GM10847 (cell line): ENCODE results near the gene SLC22A14.

Experiments used
- POLR2A ChIP-seq: IDR thresholded peaks from 2 replicates; pipeline ENCODE4 v1.6.1; 2011; ENCODE audit not compliant: insufficient read length; ENCODE audit errors: extremely low read depth

The SLC22A14 gene

GRCh38 chr3:38281895-38282686, at the start of gene SLC22A14:
SLC22A14 (plus strand) TSS chr3:38282294; CDS start chr3:38306027, 23,733 bp downstream.
- no peak for TF ChIP-seq POLR2A

- TF ChIP-seq POLR2A, result no peak
Measured at GRCh38 chr3:38232701-38233100, 49.4 kb upstream of the SLC22A14 start.

GRCh38 chr3:38235466-38235865, 46.6 kb upstream of the SLC22A14 start:
- no peak for TF ChIP-seq POLR2A

- TF ChIP-seq POLR2A, result no peak
Measured at GRCh38 chr3:38238416-38239008, 43.6 kb upstream of the SLC22A14 start.

- TF ChIP-seq POLR2A, result no peak
Measured at GRCh38 chr3:38245930-38246329, 36.2 kb upstream of the SLC22A14 start.

- no peak for TF ChIP-seq POLR2A
Measured at GRCh38 chr3:38247366-38248035, 34.6 kb upstream of the SLC22A14 start.

- TF ChIP-seq POLR2A, result no peak
Measured at GRCh38 chr3:38250198-38250597, 31.9 kb upstream of the SLC22A14 start.

DNA sequence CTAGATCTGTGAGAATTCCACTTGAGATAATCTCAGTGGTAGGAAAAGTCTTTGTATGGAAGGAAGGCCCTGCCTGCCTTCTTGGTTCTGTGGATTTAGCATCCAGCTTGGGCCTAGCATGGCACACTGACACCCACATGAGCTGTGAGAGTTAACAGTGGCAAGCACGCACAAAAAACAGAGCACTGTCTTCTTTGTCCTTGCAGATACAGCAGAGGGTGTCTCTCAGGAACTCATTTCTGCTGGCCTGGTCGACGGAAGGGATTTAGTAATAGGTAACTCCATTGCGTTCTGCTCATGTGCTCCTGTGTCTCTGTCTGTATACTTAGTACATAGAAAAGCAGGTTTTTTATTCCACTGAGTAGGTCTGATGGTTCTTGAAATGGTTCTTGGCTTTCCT, 30.9 kb upstream of the SLC22A14 start:
- TF ChIP-seq POLR2A, result no peak

DNA sequence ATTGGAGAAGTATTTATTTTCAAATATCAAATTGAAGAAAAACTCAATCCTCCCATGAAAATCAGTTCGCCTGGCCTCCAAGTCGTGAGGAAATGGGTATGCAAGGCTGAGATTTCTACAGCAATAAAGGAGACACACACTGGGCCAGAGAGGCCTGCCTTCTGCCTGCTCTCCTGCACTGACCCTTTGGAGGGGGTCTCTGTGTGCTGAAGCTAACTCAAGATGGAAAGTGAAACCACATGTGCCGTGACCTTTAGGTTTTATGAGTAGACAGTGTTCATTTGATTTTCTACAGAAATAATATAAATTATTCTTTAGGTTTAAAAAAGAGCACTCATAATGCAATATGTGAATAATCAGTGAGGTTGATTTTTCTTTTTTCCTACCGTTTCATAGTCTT, 28.4 kb upstream of the SLC22A14 start:
- TF ChIP-seq POLR2A, result no peak

GRCh38 chr3:38254872-38255271, 27.2 kb upstream of the SLC22A14 start:
- TF ChIP-seq POLR2A, result no peak

DNA sequence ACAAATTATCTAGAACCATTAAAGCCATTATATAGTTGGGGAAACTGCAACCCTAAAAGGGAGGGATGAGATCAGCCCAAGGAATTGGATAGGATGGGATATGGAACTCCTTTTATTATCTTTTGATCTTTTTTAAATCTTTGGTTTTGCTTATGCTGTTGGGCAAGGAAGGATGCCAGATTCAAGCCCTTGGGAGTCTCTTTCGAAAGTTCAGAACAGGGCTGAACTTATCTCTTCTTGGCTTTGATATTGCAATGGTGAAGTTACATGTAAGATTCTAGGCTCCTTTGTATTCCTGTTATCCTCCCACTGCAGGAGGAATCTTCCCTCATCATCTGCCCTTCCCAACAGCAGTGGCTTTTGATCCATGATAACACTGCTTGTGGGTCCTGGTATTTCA, 26.5 kb upstream of the SLC22A14 start:
- no peak for TF ChIP-seq POLR2A

- no peak for TF ChIP-seq POLR2A
Measured at GRCh38 chr3:38257583-38257982, 24.5 kb upstream of the SLC22A14 start.

DNA sequence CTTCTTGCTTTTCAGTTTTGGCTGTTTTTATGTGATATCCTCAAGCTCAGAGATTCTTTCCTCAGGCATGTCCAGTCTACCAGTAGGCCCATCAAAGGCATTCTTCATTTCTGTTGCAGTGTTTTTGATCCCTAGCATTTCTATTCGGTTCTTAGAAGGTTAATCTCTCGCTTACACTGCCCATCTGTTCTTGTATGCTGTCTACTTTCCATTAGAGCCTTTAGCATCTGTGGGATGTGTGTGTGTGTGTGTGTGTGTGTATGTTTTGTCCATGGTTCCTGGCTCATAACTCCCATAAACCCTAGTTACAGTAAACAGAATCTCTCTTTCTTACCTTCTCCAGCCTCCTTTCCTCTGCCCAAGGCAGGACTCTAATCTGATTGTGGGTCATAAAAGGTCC, 21.6 kb upstream of the SLC22A14 start:
- no peak for TF ChIP-seq POLR2A

- no peak for TF ChIP-seq POLR2A
Measured at GRCh38 chr3:38264353-38264771, 17.7 kb upstream of the SLC22A14 start.

DNA sequence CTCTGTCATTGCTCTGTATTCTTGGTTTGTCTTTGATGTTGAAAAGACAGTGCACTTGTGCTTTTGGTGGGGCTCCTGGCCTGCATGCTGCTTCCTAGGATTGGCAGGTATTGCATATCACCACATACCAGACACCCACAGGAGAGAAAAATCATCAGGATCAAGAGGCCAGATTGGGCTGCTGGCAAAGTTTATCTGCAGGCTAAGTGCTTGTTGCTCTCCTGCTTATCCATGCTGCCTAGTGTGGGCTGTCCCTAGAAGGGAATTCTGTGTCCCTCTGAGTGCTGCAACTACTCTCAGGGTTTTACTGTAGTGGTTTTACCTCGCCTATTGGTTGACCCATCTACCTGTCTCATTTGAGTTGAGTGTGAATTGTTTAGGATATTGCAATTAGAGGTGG, 17.3 kb upstream of the SLC22A14 start:
- no peak for TF ChIP-seq POLR2A

- TF ChIP-seq POLR2A, result no peak
Measured at GRCh38 chr3:38265604-38266307, 16.3 kb upstream of the SLC22A14 start, which contains the start of gene SLC22A13. SLC22A13 (plus strand) TSS chr3:38265812; CDS start chr3:38265861, 49 bp downstream.

DNA sequence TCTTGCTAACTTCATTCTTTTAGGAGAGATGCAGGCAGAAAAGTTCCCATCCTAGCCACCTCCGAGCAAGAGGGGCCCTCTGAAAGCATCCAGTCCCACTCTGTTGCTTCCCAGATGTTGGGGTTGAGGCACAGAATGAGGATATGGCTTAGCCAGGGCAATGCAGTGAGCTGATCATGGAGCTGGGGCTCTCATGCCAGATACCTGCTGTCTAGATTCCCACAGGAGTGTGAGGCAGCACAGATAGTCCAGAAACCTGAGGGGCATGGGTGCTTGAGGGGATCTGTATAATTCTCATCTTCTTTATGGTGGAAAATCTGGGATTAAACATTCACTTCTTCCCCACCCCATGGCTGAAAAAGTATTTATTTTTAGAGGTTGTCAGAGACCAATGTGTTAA, 15.3 kb upstream of the SLC22A14 start:
- no peak for TF ChIP-seq POLR2A
